Type B pancreatic cell (in vitro differentiated cells): Measurements from ENCODE around the gene SPACA6. TPM values are rescaled to one million over a fixed set of nuclear protein-coding genes. Genes with fewer than 3 reads are reported as not detected.

Experiments used
- DNase-seq: peaks from one replicate; pipeline ENCODE4 v3.0.0; 2021; ENCODE audit warnings: mixed read lengths; ENCODE audit not compliant: unreplicated experiment; ENCODE audit errors: extremely low spot score
- H3K27ac Mint-ChIP-seq: 2 replicates; pipeline ENCODE4 v1.8.0; 2021; ENCODE audit warnings: mild to moderate bottlenecking, mixed read lengths
- H3K27me3 Mint-ChIP-seq: 2 replicates; pipeline ENCODE4 v1.8.0; 2021; ENCODE audit warnings: mixed read lengths
- H3K36me3 Mint-ChIP-seq: 2 replicates; pipeline ENCODE4 v1.8.0; 2021; ENCODE audit warnings: mixed read lengths
- H3K4me1 Mint-ChIP-seq: one replicate; pipeline ENCODE4 v1.8.0; 2021; ENCODE audit warnings: mixed read lengths; ENCODE audit not compliant: unreplicated experiment
- H3K4me3 Mint-ChIP-seq: 2 replicates; pipeline ENCODE4 v1.8.0; 2021; ENCODE audit warnings: mild to moderate bottlenecking, mixed read lengths
- H3K9me3 Mint-ChIP-seq: 2 replicates; pipeline ENCODE4 v1.8.0; 2021; ENCODE audit warnings: mixed read lengths
- total RNA-seq: library from RNA; stranded (reverse); gene quantifications from 2 replicates; pipeline ENCODE4 v1.2.1, GENCODE V29; 2021; ENCODE audit warnings: low replicate concordance
- TF ChIP-seq, protein P1 (sequence below): fragments of 200-600 bp; sonication (generic); conservative IDR thresholded peaks from 2 replicates; pipeline ENCODE4 v1.5.0; 2021; ENCODE audit warnings: antibody characterized with exemption, mild to moderate bottlenecking

Gene SPACA6
- total RNA-seq, 1 donor from 2014 or later: 28.7 TPM

GRCh38 chr19:51703575-51704515 lies 10.7 kb downstream of the SPACA6 start:
- Mint-ChIP-seq H3K4me1 (peaks cover 28% of the 10 kb centered on the region), H3K27ac (peak overlapping the region; percentile 98)
- DNase-seq: peak; percentile 96

DNA sequence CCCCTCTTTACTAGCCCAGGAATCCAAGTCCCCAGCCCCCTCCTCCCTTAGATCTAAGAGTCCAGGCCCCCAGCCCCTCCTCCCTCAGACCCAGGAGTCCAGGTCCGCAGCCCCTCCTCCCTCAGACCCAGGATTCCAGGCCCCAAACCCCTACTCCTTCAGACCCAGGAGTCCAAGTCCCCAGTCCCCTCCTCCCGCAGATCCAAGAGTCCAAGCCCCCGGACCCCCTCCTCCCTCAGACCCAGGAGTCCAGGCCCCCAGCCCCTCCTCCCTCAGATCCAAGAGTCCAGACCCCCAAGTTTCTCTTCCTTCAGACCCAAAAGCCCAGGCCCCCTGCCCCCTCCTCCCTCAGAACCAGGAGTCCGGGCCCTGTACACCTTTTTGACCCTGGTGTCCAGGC lies 11.5 kb downstream of the SPACA6 start:
- Mint-ChIP-seq H3K9me3 (no peaks in the 10 kb centered on the region), H3K27me3 (peaks cover 5% of the 10 kb centered on the region), H3K36me3 (peaks cover 24% of the 10 kb centered on the region), H3K27ac (peak overlapping the region; percentile 85), H3K4me1 (peaks cover 28% of the 10 kb centered on the region), H3K4me3 (peak overlapping the region; percentile 88)
- TF ChIP-seq, protein P1, sequence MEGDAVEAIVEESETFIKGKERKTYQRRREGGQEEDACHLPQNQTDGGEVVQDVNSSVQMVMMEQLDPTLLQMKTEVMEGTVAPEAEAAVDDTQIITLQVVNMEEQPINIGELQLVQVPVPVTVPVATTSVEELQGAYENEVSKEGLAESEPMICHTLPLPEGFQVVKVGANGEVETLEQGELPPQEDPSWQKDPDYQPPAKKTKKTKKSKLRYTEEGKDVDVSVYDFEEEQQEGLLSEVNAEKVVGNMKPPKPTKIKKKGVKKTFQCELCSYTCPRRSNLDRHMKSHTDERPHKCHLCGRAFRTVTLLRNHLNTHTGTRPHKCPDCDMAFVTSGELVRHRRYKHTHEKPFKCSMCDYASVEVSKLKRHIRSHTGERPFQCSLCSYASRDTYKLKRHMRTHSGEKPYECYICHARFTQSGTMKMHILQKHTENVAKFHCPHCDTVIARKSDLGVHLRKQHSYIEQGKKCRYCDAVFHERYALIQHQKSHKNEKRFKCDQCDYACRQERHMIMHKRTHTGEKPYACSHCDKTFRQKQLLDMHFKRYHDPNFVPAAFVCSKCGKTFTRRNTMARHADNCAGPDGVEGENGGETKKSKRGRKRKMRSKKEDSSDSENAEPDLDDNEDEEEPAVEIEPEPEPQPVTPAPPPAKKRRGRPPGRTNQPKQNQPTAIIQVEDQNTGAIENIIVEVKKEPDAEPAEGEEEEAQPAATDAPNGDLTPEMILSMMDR: no peak
- no peak for DNase-seq

More at GRCh38 chr19:51703575-51704515, 10.7 kb downstream of the SPACA6 start:
- Mint-ChIP-seq H3K9me3 (no peaks in the 10 kb centered on the region), H3K4me3 (peak overlapping the region; percentile 88), H3K36me3 (peaks cover 26% of the 10 kb centered on the region), H3K27me3 (peaks cover 5% of the 10 kb centered on the region)
- TF ChIP-seq, protein P1: peak; percentile 66

DNA sequence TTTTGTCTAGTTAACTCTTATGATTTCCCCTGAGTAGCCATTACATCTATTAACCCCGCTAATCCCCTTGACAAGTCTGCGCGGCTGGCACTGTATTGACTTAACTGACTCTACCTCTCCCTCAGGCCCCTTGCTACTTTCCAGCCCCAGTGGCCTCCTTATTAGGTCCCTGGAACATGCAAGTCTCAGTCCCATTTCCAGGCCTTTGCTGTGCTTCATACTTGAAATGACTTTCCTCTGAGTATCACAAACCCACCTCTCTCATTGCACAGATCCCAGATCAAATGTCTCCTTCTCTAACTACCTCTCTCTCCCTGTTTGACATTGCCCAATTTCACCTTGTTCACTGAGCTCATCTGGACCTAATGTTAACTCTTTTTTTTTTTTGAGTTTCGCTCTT lies 13.2 kb downstream of the SPACA6 start:
- TF ChIP-seq, protein P1: no peak
- Mint-ChIP-seq H3K36me3 (peaks cover 15% of the 10 kb centered on the region), H3K9me3 (no peaks in the 10 kb centered on the region), H3K27me3 (peaks cover 14% of the 10 kb centered on the region), H3K27ac (peak overlapping the region; percentile 22), H3K4me3 (peak overlapping the region; percentile 88), H3K4me1 (peaks cover 27% of the 10 kb centered on the region)
- DNase-seq: no peak

GRCh38 chr19:51706885-51707284 lies 13.8 kb downstream of the SPACA6 start:
- H3K9me3 Mint-ChIP-seq: no peaks in the 10 kb centered on the region
- H3K4me1 Mint-ChIP-seq: peaks cover 23% of the 10 kb centered on the region
- no peak for DNase-seq
- peaks cover 18% of the 10 kb centered on the region for H3K27me3 Mint-ChIP-seq
- TF ChIP-seq, protein P1: no peak
- no peak overlapping the region for H3K4me3 Mint-ChIP-seq
- no peak overlapping the region for H3K27ac Mint-ChIP-seq
- H3K36me3 Mint-ChIP-seq: peaks cover 11% of the 10 kb centered on the region

DNA sequence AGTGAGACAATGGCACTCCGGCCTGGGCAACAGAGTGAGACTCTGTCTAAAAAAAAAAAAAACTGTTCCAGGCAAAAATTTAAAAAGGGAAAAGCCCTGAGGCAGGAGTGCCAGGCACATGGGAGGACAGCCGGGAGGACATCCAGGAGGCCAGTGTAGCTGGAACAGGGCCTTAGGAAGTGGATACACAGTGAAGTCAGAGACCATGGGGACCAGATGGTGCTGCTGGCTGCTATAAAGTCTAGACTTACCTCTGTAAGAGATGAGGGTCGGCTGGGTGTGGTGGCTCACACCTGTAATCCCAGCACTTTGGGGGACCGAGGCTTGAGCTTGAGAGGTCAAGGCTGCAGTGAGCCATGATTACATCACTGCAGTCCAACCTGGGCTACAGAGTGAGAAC lies 15.7 kb downstream of the SPACA6 start:
- Mint-ChIP-seq H3K4me3 (no peak overlapping the region), H3K36me3 (peaks cover 11% of the 10 kb centered on the region), H3K27me3 (peaks cover 19% of the 10 kb centered on the region), H3K27ac (no peak overlapping the region), H3K4me1 (peaks cover 12% of the 10 kb centered on the region), H3K9me3 (no peaks in the 10 kb centered on the region)
- TF ChIP-seq, protein P1: no peak
- DNase-seq: no peak
